ENCODE results near the gene LMTK3. TPM values are rescaled to one million over a fixed set of nuclear protein-coding genes. Genes with fewer than 3 reads are reported as not detected.
A peak's percentile ranks its signal among the peaks of the same experiment; 100 is the strongest.

The LMTK3 gene
- polyA plus RNA-seq, 1 of the 3 experiments (the other 2 are of a cell fraction): 3.2 TPM

DNA sequence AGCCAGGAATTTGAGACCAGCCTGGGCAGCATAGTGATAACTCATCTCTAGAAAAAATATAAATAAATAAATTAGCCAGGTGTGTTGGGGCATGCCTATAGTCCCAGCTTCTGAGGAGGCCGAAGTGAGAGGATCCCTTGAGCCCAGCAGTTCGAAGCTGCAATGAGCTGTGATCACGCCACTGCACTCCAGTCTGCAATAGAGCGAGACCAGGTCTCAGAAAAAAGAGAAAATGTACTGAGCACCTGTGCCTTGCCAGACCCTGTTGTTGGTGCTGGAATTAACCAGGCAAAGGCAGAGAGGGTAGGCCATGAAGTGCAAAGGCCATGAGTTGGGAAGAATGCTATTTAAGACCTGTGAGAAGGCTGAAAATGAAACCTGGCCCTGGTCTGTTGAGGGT, 39.8 kb downstream of the LMTK3 start (continued):
- TF ChIP-seq EP300 (IDR thresholded peaks at IDR 0.05; ENCODE audit: borderline replicate concordance in 1 of 2, low read depth in 1 of 2, low read length in 1 of 2): no peak
- no peak for TF ChIP-seq SMC3 (IDR thresholded peaks at IDR 0.05; ENCODE audit: low read depth, low read length)
- TF ChIP-seq POLR2AphosphoS5 (IDR thresholded peaks at IDR 0.05; ENCODE audit: low read depth, low read length): no peak
- TF ChIP-seq SIN3A (IDR thresholded peaks at IDR 0.05; ENCODE audit: borderline replicate concordance, low read depth, low read length): no peak

DNA sequence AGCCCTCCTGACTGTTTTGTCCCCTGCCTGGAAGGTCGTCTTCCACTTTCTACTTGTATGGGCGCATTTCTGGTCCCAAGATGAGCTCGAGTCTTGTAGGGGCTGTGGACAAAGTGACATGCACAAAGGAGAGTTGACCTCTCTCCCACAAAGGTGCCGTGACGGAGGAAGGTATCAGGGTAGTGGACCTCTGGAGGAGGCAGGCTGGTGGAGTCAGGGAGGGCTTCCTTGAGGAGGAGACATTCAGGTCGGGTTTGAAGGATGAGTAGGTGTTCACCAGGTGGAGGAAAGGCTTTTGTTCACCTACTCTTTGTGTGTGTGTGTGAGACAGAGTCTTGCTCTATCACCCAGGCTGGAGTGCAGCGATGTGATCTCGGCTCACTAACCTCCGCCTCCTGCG, 40.8 kb downstream of the LMTK3 start:
- Histone ChIP-seq H3K4me3 (ENCODE audit: low read depth in 2 of 2, low read length in 1 of 2) (peak overlapping the region in 1 of 2 experiments; percentile 86; a peak in 1 of 4 replicates), H3F3A (replicated peaks; ENCODE audit: insufficient read depth) (peaks cover 4% of the 10 kb centered on the region), H3K27ac (ENCODE audit: low read depth in 2 of 2, low read length in 1 of 2) (no peak overlapping the region), H3K9me2 (no peaks in the 10 kb centered on the region), H4K20me1 (ENCODE audit: insufficient read depth) (peaks cover 40% of the 10 kb centered on the region), H3K27me3 (ENCODE audit: insufficient read depth) (no peaks in the 10 kb centered on the region), H3K4me1 (ENCODE audit: control insufficient read depth in 1 of 2, insufficient read depth in 2 of 2, low read depth in 1 of 2, low read length in 1 of 2) (peaks cover 5 to 20% of the 10 kb centered on the region in 2 experiments; a peak in 3 of 4 replicates), H3K9ac (no peak overlapping the region), H3K9me3 (no peaks in the 10 kb centered on the region), H2AFZ (ENCODE audit: low read depth) (no peak overlapping the region), H3K79me2 (ENCODE audit: insufficient read depth) (peaks cover 38% of the 10 kb centered on the region), H3K4me2 (peak overlapping the region; percentile 92), H3K36me3 (replicated peaks in 1 of 2; ENCODE audit: control insufficient read depth in 1 of 2, insufficient read depth in 2 of 2, low read length in 1 of 2) (peaks cover 44 to 49% of the 10 kb centered on the region in 2 experiments)
- TF ChIP-seq MEF2A (IDR thresholded peaks at IDR 0.05; ENCODE audit: borderline replicate concordance, low read depth) (no peak), TCF12 (IDR thresholded peaks at IDR 0.05) (no peak), FOXJ3 (CRISPR knock-in tag; IDR thresholded peaks at IDR 0.05) (no peak), SMC3 (IDR thresholded peaks at IDR 0.05; ENCODE audit: low read depth, low read length) (no peak), GABPA (IDR thresholded peaks at IDR 0.05; ENCODE audit: low read depth) (no peak)
- TF ChIP-seq, protein P1, sequence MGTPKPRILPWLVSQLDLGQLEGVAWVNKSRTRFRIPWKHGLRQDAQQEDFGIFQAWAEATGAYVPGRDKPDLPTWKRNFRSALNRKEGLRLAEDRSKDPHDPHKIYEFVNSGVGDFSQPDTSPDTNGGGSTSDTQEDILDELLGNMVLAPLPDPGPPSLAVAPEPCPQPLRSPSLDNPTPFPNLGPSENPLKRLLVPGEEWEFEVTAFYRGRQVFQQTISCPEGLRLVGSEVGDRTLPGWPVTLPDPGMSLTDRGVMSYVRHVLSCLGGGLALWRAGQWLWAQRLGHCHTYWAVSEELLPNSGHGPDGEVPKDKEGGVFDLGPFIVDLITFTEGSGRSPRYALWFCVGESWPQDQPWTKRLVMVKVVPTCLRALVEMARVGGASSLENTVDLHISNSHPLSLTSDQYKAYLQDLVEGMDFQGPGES (IDR thresholded peaks at IDR 0.05; ENCODE audit: low read depth, low read length): no peak
- POLR2A ChIA-PET: interaction anchor here (1.3 kb wide), 1 partner anchor 9 kb away, joined by 5 read pairs; no protein-coding TSS in a partner anchor
- CTCF ChIA-PET: interaction anchor here (0.9 to 2.0 kb wide), 4 partner anchors 19 to 114 kb away, joined by 3 to 9 read pairs (median 8); partner anchors contain the start of gene KDELR1
- DNase-seq: no peak
- WGBS (ENCODE audit: low lambda C conversion rate): 88% methylated on average over 9 of the region's 10 CpGs

DNA sequence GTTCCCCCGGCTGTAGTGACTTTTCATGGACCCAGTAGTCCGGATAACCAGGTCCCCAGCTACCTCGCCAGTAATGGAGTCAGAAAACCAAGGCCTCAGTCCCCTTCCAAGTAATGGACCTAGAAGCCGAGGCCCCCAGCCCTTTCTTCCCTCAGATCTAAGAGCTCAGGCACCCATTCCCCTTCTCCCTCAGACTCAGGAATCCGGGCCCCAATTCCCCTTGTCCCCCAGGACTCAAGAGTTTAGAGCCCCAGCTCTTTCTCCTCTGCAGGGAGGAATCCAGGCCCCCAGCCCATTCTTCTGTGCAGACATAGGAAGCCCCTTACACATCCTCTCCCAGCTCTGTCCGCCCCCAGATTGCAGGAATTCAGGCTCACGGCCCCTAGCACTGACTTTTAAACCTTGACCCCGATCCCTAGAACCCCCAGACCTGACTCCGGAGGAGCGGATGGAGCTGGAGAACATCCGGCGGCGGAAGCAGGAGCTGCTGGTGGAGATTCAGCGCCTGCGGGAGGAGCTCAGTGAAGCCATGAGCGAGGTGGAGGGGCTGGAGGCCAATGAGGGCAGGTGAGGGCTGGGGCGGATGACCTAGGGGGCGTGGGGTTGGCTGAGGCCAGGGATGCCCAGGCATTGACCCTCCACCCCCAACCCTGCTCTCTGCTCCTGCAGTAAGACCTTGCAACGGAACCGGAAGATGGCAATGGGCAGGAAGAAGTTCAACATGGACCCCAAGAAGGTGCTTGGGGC, 41.5 kb downstream of the LMTK3 start:
- POLR2A ChIA-PET: interaction anchor here (0.6 to 1.3 kb wide), 2 partner anchors 9 to 142 kb away, joined by 3 to 5 read pairs; no protein-coding TSS in a partner anchor
- TF ChIP-seq CHD2 (IDR thresholded peaks at IDR 0.05; ENCODE audit: low read length, partially characterized antibody): no peak
- no peak for TF ChIP-seq RXRA (IDR thresholded peaks at IDR 0.05; ENCODE audit: borderline replicate concordance, low read depth)
- no peak for TF ChIP-seq FOXJ3 (CRISPR knock-in tag; IDR thresholded peaks at IDR 0.05)
- peak; percentile 18; the same call in 1 of the 2 replicates for TF ChIP-seq MXI1 (IDR thresholded peaks at IDR 0.05; ENCODE audit: low read depth, low read length)
- H3K27me3 ChIP-seq (ENCODE audit: insufficient read depth): no peaks in the 10 kb centered on the region
- peak overlapping the region; percentile 97 for H3K9ac ChIP-seq
- peaks cover 11% of the 10 kb centered on the region for H3F3A ChIP-seq (replicated peaks; ENCODE audit: insufficient read depth)
- H3K4me2 ChIP-seq: peak overlapping the region; percentile 92
- no peaks in the 10 kb centered on the region for H3K9me3 ChIP-seq
- H3K4me1 ChIP-seq (ENCODE audit: control insufficient read depth in 1 of 2, insufficient read depth in 2 of 2, low read depth in 1 of 2, low read length in 1 of 2): peaks cover 5 to 20% of the 10 kb centered on the region in 2 experiments; a peak in 3 of 4 replicates
- CTCF ChIA-PET: interaction anchor here (0.7 to 2.0 kb wide), 7 partner anchors 20 to 156 kb away, joined by 3 to 9 read pairs (median 3); partner anchors contain the start of gene KDELR1
- H2AFZ ChIP-seq (ENCODE audit: low read depth): no peak overlapping the region
- peaks cover 40% of the 10 kb centered on the region for H4K20me1 ChIP-seq (ENCODE audit: insufficient read depth)
- peaks cover 41% of the 10 kb centered on the region in 2 experiments for H3K36me3 ChIP-seq (replicated peaks in 1 of 2; ENCODE audit: control insufficient read depth in 1 of 2, insufficient read depth in 2 of 2, low read length in 1 of 2)
- DNase-seq: no peak
- H3K79me2 ChIP-seq (ENCODE audit: insufficient read depth): peaks cover 38% of the 10 kb centered on the region
- H3K27ac ChIP-seq (ENCODE audit: low read depth in 2 of 2, low read length in 1 of 2): peak overlapping the region; percentile 36 to 97; a peak in 3 of 4 replicates
- no peaks in the 10 kb centered on the region for H3K9me2 ChIP-seq
- 45% methylated on average over 20 of the region's 20 CpGs for WGBS (ENCODE audit: low lambda C conversion rate)
- H3K4me3 ChIP-seq (ENCODE audit: low read depth in 2 of 2, low read length in 1 of 2): peak overlapping the region; percentile 77 to 86

All from SK-N-SH (cell line).